Activated CD4-positive, alpha-beta T cell treated with anti-CD3 and anti-CD28 coated beads for 24 hours (primary cell): ENCODE data around the gene CCDC74A.
"Not testable (repeated sequence)": the region's sequence is repeated elsewhere in the genome, so short reads cannot be mapped to it uniquely, and the experiment has no call there.

ENCODE experiments used
- DNase-seq, 2 donors: peaks; one replicate each; pipeline ENCODE4 v3.0.0-alpha.2; 2020; ENCODE audit warnings: low read depth in 2 of 2

CCDC74A gene

GRCh38 chr2:131556998-131557397, 29.3 kb downstream of the CCDC74A start:
- DNase-seq: no peak

DNA sequence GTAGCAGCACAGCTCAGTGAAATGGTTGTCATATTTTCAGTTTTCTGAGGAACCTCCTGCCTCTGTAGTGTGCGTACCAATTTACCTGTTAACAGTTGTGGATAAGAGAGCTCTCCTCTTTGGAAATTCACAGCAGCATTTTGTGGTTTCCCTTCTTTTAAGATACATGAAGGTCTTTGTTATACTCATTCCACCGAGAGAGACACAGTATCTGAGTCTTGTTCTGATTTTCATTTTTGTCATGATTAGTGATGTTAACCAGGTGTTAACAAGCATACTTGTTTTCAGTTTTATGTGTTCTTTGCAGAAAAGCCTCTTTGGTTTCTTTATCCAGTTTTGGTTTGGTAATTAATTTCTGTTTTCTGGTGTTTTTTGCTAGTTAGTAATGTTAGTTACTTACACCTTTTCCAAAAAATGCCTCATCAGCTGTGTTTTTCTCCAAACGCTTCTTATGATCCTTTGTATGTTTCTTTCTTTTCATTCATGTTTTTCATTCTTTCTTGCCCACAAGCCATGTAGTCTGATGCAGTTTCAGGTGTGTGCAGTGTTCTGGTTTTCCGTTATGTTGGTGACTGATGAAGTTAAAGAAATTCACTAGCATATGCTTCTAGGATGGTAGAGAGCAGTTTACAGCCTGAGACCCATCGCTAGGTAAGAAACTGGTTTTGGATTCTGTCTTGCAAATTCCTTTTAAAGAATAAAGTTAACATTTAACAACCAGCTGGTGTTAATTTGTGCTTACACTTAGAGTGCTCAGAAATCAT, 30.1 kb downstream of the CCDC74A start:
- DNase-seq: no peak

- DNase-seq: no peak
Observed at GRCh38 chr2:131566371-131566770, 38.7 kb downstream of the CCDC74A start.

GRCh38 chr2:131567891-131568290, 40.2 kb downstream of the CCDC74A start:
- DNase-seq: no peak

- DNase-seq: not testable (repeated sequence)
Observed at GRCh38 chr2:131568401-131568800, 40.7 kb downstream of the CCDC74A start.

DNA sequence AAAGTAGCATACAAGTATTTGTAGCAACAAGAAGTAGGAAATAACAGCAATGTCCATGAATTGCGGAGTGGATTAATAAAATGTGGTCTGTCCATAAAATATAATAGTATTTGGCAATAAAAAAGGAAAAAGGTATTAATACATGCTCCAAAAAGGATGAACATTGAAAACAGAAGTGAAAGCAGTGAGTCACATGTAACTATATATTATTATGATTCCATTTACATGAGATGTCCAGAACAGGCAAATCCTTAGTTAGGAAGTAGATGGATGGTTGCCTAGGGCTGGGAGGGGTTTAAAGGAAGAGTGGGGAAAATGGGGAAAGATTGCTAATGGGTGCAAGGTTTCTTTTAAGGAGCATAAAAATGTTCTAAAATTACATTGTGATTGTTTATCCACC, 44.5 kb downstream of the CCDC74A start:
- DNase-seq: no peak

DNA sequence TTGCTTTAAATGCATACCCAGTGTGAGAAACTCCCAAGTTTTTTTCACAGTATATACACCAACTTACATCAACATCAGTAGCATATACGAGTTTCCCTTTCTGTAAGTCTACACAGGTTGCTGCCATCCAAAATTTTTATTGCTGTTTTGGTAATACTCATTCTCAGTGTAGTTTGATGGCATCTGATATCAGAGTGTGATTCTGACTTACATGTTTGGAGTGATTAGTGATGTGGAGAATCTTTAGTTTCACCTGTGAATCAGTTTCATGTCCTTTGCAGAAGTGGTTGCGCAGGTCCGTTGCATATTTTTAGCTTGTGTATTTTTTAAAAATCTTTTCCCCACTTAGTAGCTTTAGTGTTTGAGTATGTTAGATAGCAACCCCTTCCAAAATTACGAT, 50.1 kb downstream of the CCDC74A start:
- DNase-seq: no peak

GRCh38 chr2:131580187-131580586, 52.5 kb downstream of the CCDC74A start:
- no peak for DNase-seq
